H9 (cell line): ENCODE results near the gene ANKIB1. TPM values are rescaled to one million over a fixed set of nuclear protein-coding genes. Genes with fewer than 3 reads are reported as not detected.

Source experiments
- DNase-seq: peaks from one replicate; pipeline ENCODE4 v3.0.0-alpha.2; 2017
- H2AFZ ChIP-seq: one replicate; pipeline ENCODE4 v1.6.1; 2013; ENCODE audit warnings: mild to moderate bottlenecking, low read length, control low read depth, moderate library complexity
- H2AK5ac ChIP-seq: 2 replicates; pipeline ENCODE4 v1.6.1; 2013; ENCODE audit warnings: low read length, control low read depth, mixed read lengths; ENCODE audit not compliant: insufficient read length
- H2BK120ac ChIP-seq: one replicate; pipeline ENCODE4 v1.6.1; 2013; ENCODE audit warnings: low read depth, mild to moderate bottlenecking, low read length, control low read depth, inconsistent platforms; ENCODE audit not compliant: poor library complexity, severe bottlenecking
- H2BK12ac ChIP-seq: 2 replicates; pipeline ENCODE4 v1.6.1; 2013; ENCODE audit warnings: low read length, control low read depth, mixed read lengths, low read depth; ENCODE audit not compliant: insufficient read length
- H2BK15ac ChIP-seq: 2 replicates; pipeline ENCODE4 v1.6.1; 2013; ENCODE audit warnings: low read depth, low read length, control low read depth
- H2BK20ac ChIP-seq: one replicate; pipeline ENCODE4 v1.6.1; 2013; ENCODE audit warnings: low read depth, mild to moderate bottlenecking, low read length, control low read depth, inconsistent platforms; ENCODE audit not compliant: poor library complexity, severe bottlenecking
- H2BK5ac ChIP-seq: 2 replicates; pipeline ENCODE4 v1.6.1; 2013; ENCODE audit warnings: low read length, control low read depth, mixed read lengths; ENCODE audit not compliant: insufficient read length
- H3K14ac ChIP-seq: 2 replicates; pipeline ENCODE4 v1.6.1; 2013; ENCODE audit warnings: low read length, control low read depth; ENCODE audit not compliant: insufficient read depth
- H3K18ac ChIP-seq: 2 replicates; pipeline ENCODE4 v1.6.1; 2013; ENCODE audit warnings: low read depth, mild to moderate bottlenecking, mixed read lengths, low read length, control low read depth; ENCODE audit not compliant: insufficient read length
- H3K23ac ChIP-seq: 2 replicates; pipeline ENCODE4 v1.6.1; 2013; ENCODE audit warnings: low read length, control low read depth, mixed read lengths, low read depth; ENCODE audit not compliant: insufficient read length
- H3K23me2 ChIP-seq: 2 replicates; pipeline ENCODE4 v1.6.1; 2013; ENCODE audit warnings: low read depth, mild to moderate bottlenecking, mixed read lengths, low read length, control low read depth; ENCODE audit not compliant: insufficient read length, poor library complexity, severe bottlenecking
- H3K27ac ChIP-seq: 2 replicates; pipeline ENCODE4 v1.5.1; 2013; ENCODE audit warnings: low read length, control low read depth, mixed read lengths, low read depth; ENCODE audit not compliant: insufficient read length
- H3K27me3 ChIP-seq: 2 replicates; pipeline ENCODE4 v1.6.1; 2013; ENCODE audit warnings: low read length, control low read depth, inconsistent platforms; ENCODE audit not compliant: insufficient read depth
- H3K4ac ChIP-seq: 2 replicates; pipeline ENCODE4 v1.6.1; 2013; ENCODE audit warnings: low read depth, mild to moderate bottlenecking, control low read depth, inconsistent platforms, low read length, moderate library complexity
- H3K4me1 ChIP-seq: 2 replicates; pipeline ENCODE4 v1.6.1; 2013; ENCODE audit warnings: low read length, control low read depth, inconsistent platforms; ENCODE audit not compliant: insufficient read depth
- H3K4me2 ChIP-seq: 2 replicates; pipeline ENCODE4 v1.6.1; 2013; ENCODE audit warnings: low read length, control low read depth, mixed read lengths; ENCODE audit not compliant: insufficient read length, insufficient read depth
- H3K56ac ChIP-seq: 2 replicates; pipeline ENCODE4 v1.6.1; 2013; ENCODE audit warnings: low read depth, mild to moderate bottlenecking, mixed read lengths, low read length, control low read depth; ENCODE audit not compliant: insufficient read length
- H3K79me1 ChIP-seq: 2 replicates; pipeline ENCODE4 v1.6.1; 2013; ENCODE audit warnings: low read depth, mild to moderate bottlenecking, moderate library complexity, low read length, control low read depth, inconsistent platforms; ENCODE audit not compliant: insufficient read depth, poor library complexity, severe bottlenecking
- H3K79me2 ChIP-seq: 2 replicates; pipeline ENCODE4 v1.6.1; 2013; ENCODE audit warnings: low read length, control low read depth, inconsistent platforms; ENCODE audit not compliant: insufficient read depth
- H3K9ac ChIP-seq: 2 replicates; pipeline ENCODE4 v1.6.1; 2013; ENCODE audit warnings: low read length, control low read depth, mixed read lengths; ENCODE audit not compliant: insufficient read length; ENCODE audit errors: extremely low read depth
- H3K9me3 ChIP-seq: one replicate; pipeline ENCODE4 v1.6.1; 2013; ENCODE audit warnings: low read depth, low read length, inconsistent platforms; ENCODE audit not compliant: control insufficient read depth
- H3T11ph ChIP-seq: one replicate; pipeline ENCODE4 v1.6.1; 2013; ENCODE audit warnings: mild to moderate bottlenecking, low read length, control low read depth, inconsistent platforms
- H4K20me1 ChIP-seq: one replicate; pipeline ENCODE4 v1.6.1; 2013; ENCODE audit not compliant: control insufficient read depth, insufficient read length, insufficient read depth
- H4K5ac ChIP-seq: 2 replicates; pipeline ENCODE4 v1.6.1; 2013; ENCODE audit warnings: low read depth, mild to moderate bottlenecking, mixed read lengths, low read length, control low read depth; ENCODE audit not compliant: insufficient read length
- H4K8ac ChIP-seq: replicated peaks from 2 replicates; pipeline ENCODE4 v1.6.1; 2013; ENCODE audit warnings: low read length, control low read depth, mixed read lengths, low read depth; ENCODE audit not compliant: insufficient read length
- H4K91ac ChIP-seq: 2 replicates; pipeline ENCODE4 v1.6.1; 2013; ENCODE audit warnings: low read depth, mild to moderate bottlenecking, moderate library complexity, mixed read lengths, low read length, control low read depth; ENCODE audit not compliant: insufficient read length
- H3K27ac Mint-ChIP-seq, 3 experiments: 2 replicates in 2 of 3; 3 replicates in 1 of 3; pipeline ENCODE4 v1.8.0; 2020 to 2021; ENCODE audit warnings: mixed read lengths in 3 of 3, mild to moderate bottlenecking in 1 of 3, moderate library complexity in 1 of 3
- H3K27me3 Mint-ChIP-seq: 2 replicates; pipeline ENCODE4 v1.8.0; 2021; ENCODE audit warnings: low read depth, mild to moderate bottlenecking, moderate library complexity, mixed read lengths
- H3K36me3 Mint-ChIP-seq, 3 experiments: 2 replicates in 2 of 3; 3 replicates in 1 of 3; pipeline ENCODE4 v1.8.0; 2020 to 2021; ENCODE audit warnings: low read depth in 3 of 3, mixed read lengths in 3 of 3; ENCODE audit not compliant: insufficient read depth in 1 of 3
- H3K4me1 Mint-ChIP-seq, 2 experiments: 2 replicates each; pipeline ENCODE4 v1.8.0; 2020; ENCODE audit warnings: mixed read lengths in 2 of 2
- H3K4me3 Mint-ChIP-seq, 2 experiments: 2 replicates in 1 of 2; 3 replicates in 1 of 2; pipeline ENCODE4 v1.8.0; 2020 to 2021; ENCODE audit warnings: mild to moderate bottlenecking in 2 of 2, mixed read lengths in 2 of 2, moderate library complexity in 1 of 2
- H3K9me3 Mint-ChIP-seq, 2 experiments: 2 replicates in 1 of 2; 3 replicates in 1 of 2; pipeline ENCODE4 v1.8.0; 2020; ENCODE audit warnings: mild to moderate bottlenecking in 2 of 2, mixed read lengths in 2 of 2, moderate library complexity in 1 of 2
- CTCF ChIP-seq: fragments of 200-600 bp; sonication (generic); conservative IDR thresholded peaks from 3 replicates; pipeline ENCODE4 v1.8.0; 2021; ENCODE audit warnings: antibody characterized with exemption, mild to moderate bottlenecking
- WGBS: extraction: QIAGEN DNeasy Blood & Tissue Kit; methylation state at CpG from one replicate; pipeline ENCODE4 v1.1.7; 2013; ENCODE audit warnings: missing lambda C conversion rate, low lambda C conversion rate, mixed read lengths; ENCODE audit not compliant: insufficient read length; ENCODE audit errors: extremely low coverage; 5-methylcytosine and 5-hydroxymethylcytosine counted together
- total RNA-seq: library from RNA; stranded (reverse); gene quantifications from 2 replicates; pipeline ENCODE4 v1.2.1, GENCODE V29; 2021

Gene ANKIB1
- total RNA-seq, 1 experiment from 2014 or later = 42.0 TPM

GRCh38 chr7:92221766-92222165 is 24.0 kb upstream of the ANKIB1 start:
- no peak overlapping the region for H2BK12ac ChIP-seq
- no peaks in the 10 kb centered on the region for H3K4me1 ChIP-seq
- no peak for TF ChIP-seq CTCF
- no CpG with 5 or more reads among the region's 3 CpGs for WGBS
- H3K14ac ChIP-seq = no peak overlapping the region
- no peak overlapping the region for H2BK5ac ChIP-seq
- no peak overlapping the region for H2AFZ ChIP-seq
- H3K18ac ChIP-seq = no peak overlapping the region
- H3K79me2 ChIP-seq = no peaks in the 10 kb centered on the region
- H4K91ac ChIP-seq = no peak overlapping the region
- no peak overlapping the region for H2BK120ac ChIP-seq
- no peaks in the 10 kb centered on the region for H3K23me2 ChIP-seq
- Mint-ChIP-seq H3K4me1 (no peaks in the 10 kb centered on the region), H3K9me3 (no peaks in the 10 kb centered on the region), H3K27me3 (no peaks in the 10 kb centered on the region), H3K36me3 (peaks cover 22 to 68% (median 58%) of the 10 kb centered on the region in 3 experiments; a peak in 6 of 7 replicates), H3K27ac (no peak overlapping the region), H3K4me3 (no peak overlapping the region)
- H4K8ac ChIP-seq = no peak overlapping the region
- H3T11ph ChIP-seq = no peak overlapping the region
- H3K9ac ChIP-seq = no peak overlapping the region
- H3K56ac ChIP-seq = no peak overlapping the region
- H3K27me3 ChIP-seq = no peaks in the 10 kb centered on the region
- H4K20me1 ChIP-seq = no peaks in the 10 kb centered on the region
- no peak overlapping the region for H2BK15ac ChIP-seq
- H3K4me2 ChIP-seq = no peak overlapping the region
- no peak overlapping the region for H2AK5ac ChIP-seq
- H3K23ac ChIP-seq = no peak overlapping the region
- H2BK20ac ChIP-seq = no peak overlapping the region
- no peak overlapping the region for H3K27ac ChIP-seq
- H3K4ac ChIP-seq = no peak overlapping the region
- DNase-seq = no peak
- no peaks in the 10 kb centered on the region for H3K79me1 ChIP-seq
- H4K5ac ChIP-seq = no peak overlapping the region
- no peaks in the 10 kb centered on the region for H3K9me3 ChIP-seq
